GM18505 (cell line): ENCODE results near the gene AKR1B15.
A peak's percentile ranks its signal among the peaks of the same experiment; 100 is the strongest.

Experiments used
- ATAC-seq: cut with Tn5 transposase; IDR thresholded peaks from one replicate; pipeline ENCODE4 v1.9.1; 2021; ENCODE audit not compliant: unreplicated experiment
- POLR2A ChIP-seq: IDR thresholded peaks from 4 replicates; pipeline ENCODE4 v1.6.1; 2011; ENCODE audit warnings: borderline replicate concordance; ENCODE audit not compliant: insufficient read depth, insufficient read length; ENCODE audit errors: extremely low read depth

Gene AKR1B15

GRCh38 chr7:134599371-134599770, 50.5 kb downstream of the AKR1B15 start:
- no peak for TF ChIP-seq POLR2A
- no peak for ATAC-seq

DNA sequence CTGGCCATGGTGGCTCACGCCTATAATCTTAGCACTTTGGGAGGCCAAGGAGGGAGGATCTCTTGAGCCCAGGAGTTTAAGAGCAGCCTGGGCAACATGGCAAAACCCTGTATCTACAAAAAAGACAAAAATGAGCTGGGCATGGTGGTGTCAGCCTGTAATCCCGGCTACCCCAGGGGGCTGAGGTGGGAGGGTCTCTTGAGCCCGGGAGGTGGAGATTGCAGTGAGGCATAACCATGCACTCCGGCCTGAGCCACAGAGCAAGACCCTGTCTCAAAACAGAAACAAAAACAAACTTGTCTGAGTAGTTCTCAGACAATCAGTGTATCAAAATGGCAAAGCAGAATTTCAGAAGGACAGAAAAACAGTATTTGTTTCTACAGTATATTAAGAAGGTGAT, 52.5 kb downstream of the AKR1B15 start:
- TF ChIP-seq POLR2A = no peak
- ATAC-seq = no peak

DNA sequence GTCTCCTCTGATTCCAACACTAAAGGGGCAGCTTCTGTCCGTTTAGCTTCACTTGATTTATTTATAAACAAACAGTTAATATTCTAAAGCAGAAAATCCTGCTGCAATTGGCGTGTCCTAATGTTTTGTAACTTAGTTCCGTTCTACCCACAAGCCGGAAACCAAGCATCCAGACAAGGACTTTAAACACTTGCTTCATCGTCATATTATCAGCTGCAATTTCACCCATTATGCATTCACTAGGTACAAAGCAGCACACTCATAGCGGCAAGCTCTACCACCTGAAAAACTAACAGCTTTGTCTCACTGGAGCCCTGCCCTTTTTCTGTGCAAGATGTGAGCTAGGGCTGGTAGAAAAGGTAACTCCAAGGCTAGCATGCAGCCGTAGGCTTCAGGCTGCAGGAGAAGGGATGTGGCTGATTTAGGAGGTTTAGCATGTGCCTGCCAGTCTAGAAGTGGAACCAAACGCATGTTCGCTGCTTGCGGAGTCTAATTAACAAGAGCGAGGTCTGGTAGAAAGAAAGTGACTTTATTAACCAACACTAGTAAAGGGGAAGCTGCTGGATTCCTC, 54.1 kb downstream of the AKR1B15 start:
- no peak for ATAC-seq
- TF ChIP-seq POLR2A = no peak

- peak; percentile 65 for ATAC-seq
- no peak for TF ChIP-seq POLR2A
Observed at GRCh38 chr7:134605978-134606923, 57.3 kb downstream of the AKR1B15 start.

GRCh38 chr7:134611611-134612151, 62.8 kb downstream of the AKR1B15 start:
- no peak for ATAC-seq

DNA sequence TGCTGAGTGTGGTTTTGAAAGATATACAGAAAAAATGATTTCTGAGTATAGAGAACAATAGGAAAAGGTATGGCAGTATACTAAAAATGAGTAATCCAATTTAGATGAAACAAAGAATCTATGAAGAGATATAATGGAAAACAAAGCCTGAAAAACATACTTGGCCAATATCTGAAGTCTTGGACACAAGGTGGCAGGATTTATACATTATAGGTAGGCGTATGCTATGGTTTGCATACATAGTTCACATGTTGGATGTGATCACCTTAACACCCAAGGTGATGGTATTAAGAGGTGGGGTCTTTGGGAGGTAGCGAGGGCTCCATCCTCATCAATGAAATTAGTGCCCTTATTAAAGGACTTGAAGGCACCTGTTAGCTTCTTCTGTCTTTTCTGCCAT, 63.3 kb downstream of the AKR1B15 start:
- ATAC-seq = no peak
- no peak for TF ChIP-seq POLR2A

More at GRCh38 chr7:134611611-134612151, 62.8 kb downstream of the AKR1B15 start:
- TF ChIP-seq POLR2A = no peak

- ATAC-seq = no peak
- no peak for TF ChIP-seq POLR2A
Observed at GRCh38 chr7:134613623-134614347, 64.9 kb downstream of the AKR1B15 start.

DNA sequence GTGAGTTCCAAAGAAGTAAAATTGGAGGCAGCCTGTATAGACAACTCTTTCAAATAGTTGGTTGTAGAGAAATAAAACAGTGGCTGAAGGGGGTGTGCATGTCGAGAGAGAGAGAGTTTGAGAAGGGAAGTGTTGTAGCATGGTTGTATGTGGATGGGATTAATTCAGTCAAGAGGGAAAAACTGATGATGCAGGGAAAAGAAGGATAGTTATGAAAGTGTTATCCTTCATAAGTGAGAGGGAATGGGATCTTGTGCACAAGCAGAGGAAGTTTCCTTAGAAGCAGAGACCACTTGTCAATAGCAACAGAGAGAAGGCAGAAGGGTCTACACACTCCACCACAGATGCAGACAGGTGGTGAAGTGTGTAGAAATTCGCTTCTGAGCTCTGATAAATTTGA, 67.7 kb downstream of the AKR1B15 start:
- ATAC-seq = no peak
- no peak for TF ChIP-seq POLR2A

GRCh38 chr7:134618756-134619530, 70.0 kb downstream of the AKR1B15 start:
- ATAC-seq = no peak
- TF ChIP-seq POLR2A = no peak

DNA sequence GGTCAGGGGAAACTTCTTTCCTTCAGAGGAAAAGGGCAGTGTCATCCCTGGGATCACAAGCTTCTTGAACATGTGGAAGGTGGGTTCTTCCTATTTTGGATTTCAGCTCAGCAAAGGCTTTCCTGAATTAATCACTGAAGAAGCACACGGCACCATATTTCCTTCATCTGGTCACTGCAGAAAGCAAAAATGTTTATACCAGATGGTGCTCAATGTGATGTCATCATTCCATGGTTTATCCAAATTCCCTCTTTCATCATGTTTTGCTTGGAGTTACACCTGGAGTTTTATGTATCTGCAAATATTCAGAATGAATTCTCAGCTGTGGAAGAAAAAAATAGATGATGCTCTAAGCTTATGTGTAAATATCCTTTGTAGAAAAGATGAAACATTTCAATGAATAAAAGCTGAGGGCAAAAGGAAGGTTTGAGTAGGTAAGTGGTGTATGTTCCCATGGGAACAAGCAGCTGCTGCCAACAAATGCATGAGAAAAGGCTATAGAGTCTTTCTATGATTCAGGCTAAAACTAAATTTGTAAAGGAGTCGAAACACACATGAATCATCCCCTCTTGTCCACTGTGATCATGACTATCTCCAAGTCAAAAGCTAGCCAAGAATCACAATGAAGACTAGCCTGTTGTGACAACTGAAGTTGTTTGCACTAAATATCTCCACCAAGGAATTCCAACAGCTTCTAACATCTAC, 70.9 kb downstream of the AKR1B15 start:
- ATAC-seq = no peak

DNA sequence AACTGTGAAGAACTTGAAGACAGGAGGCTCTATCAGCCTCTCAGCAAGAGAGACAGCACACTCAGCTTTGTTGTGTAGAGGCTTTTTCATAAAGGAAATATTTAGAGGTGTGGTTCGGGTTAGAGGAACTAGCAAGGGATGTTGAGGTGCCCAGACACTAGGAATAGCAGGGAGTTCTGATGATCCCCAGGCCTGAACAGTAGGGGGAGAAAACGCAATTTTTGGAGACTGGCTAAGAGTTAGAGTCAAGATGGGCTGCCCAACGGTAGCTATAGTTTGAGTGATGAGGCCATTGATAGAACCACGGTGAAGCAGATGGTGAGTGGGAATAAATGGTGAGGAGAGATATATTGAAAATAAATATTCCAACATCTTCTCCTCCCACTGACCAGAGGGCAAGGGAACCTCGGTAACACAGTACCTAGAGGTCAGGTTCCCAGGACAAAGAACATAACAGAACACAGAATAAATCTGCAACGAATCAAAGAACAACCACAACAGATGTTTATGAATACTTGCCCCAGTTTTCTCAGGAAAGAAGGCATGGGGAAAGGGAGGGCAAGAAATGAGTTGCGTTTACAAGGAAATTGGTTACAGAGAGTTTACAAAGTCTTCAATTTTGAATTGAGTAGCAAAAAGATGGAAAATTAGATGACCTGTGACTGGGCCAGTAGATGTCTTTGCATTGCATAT, 73.5 kb downstream of the AKR1B15 start:
- no peak for TF ChIP-seq POLR2A
- ATAC-seq = no peak

More for the DNA sequence above, 70.9 kb downstream of the AKR1B15 start:
- no peak for TF ChIP-seq POLR2A

DNA sequence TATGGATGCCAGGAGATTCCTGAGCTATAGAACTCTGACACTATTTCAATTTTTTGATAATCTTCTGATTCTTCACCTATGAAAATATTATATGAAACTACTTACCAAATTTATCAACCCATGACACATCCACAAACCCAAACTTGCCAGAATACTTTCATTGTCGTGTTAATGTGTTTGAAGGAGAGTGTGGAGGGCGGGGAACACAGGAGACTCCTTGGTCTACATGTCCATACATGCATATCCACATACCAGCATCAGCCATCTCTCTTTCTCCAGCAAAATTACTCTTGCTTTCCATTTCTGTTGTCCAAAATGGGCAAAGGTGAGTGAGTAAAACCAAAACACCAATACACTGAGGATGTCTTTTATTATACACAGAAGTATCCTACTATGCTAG, 74.3 kb downstream of the AKR1B15 start:
- TF ChIP-seq POLR2A = no peak

GRCh38 chr7:134625550-134625949, 76.6 kb downstream of the AKR1B15 start:
- TF ChIP-seq POLR2A = no peak
- ATAC-seq = no peak

More for the DNA sequence above, 74.3 kb downstream of the AKR1B15 start:
- ATAC-seq = no peak
